ENCODE results near the gene ORMDL3. TPM values are rescaled to one million over a fixed set of nuclear protein-coding genes. Genes with fewer than 3 reads are reported as not detected.
"Not testable (repeated sequence)": the region's sequence is repeated elsewhere in the genome, so short reads cannot be mapped to it uniquely, and the experiment has no call there.

ORMDL3 gene
- total and polyA plus RNA-seq, 8 donors, result 36.4 to 78.1 (median 57.8) TPM

GRCh38 chr17:39904990-39905288, 22.5 kb downstream of the ORMDL3 start:
- no peaks in the 10 kb centered on the region for H3K9me3 ChIP-seq
- H3K4me3 ChIP-seq, result no peak overlapping the region
- no peak for TF ChIP-seq CTCF (IDR thresholded peaks at IDR 0.05)
- WGBS, 2 donors, result 74 to 79% methylated on average over 3 of the region's 3 CpGs
- FAIRE-seq, result no peak
- H3K4me1 ChIP-seq, result no peaks in the 10 kb centered on the region
- DNase-seq, result no peak
- H3K36me3 ChIP-seq, result no peaks in the 10 kb centered on the region
- no peak overlapping the region for H3K27ac ChIP-seq
- intact Hi-C loops (cut with DNase I), result no loop called here
- H3K27me3 ChIP-seq, result no peaks in the 10 kb centered on the region
- ATAC-seq, result no peak

- Histone ChIP-seq H3K9me3 (no peaks in the 10 kb centered on the region), H3K4me1 (no peaks in the 10 kb centered on the region), H3K36me3 (no peaks in the 10 kb centered on the region), H3K27me3 (no peaks in the 10 kb centered on the region), H3K27ac (no peak overlapping the region), H3K4me3 (no peak overlapping the region)
- intact Hi-C loops (cut with DNase I), result no loop called here
- WGBS, 2 donors, result 96 to 100% methylated on average over 4 of the region's 4 CpGs
- ATAC-seq, result no peak
- FAIRE-seq, result no peak
- TF ChIP-seq CTCF (IDR thresholded peaks at IDR 0.05), result no peak
- DNase-seq, result no peak
Observed at GRCh38 chr17:39903158-39903884, 24.1 kb downstream of the ORMDL3 start.

- H3K27me3 ChIP-seq; DNase-seq; intact Hi-C loops (cut with DNase I); H3K27ac ChIP-seq; FAIRE-seq; H3K36me3 ChIP-seq; H3K4me1 ChIP-seq; H3K4me3 ChIP-seq; ATAC-seq; H3K9me3 ChIP-seq: not testable (repeated sequence)
- WGBS, 2 donors, result 90% methylated on average over 2 of the region's 2 CpGs
Observed at GRCh38 chr17:39902027-39902426, 25.4 kb downstream of the ORMDL3 start.

- H3K4me1 ChIP-seq, result no peaks in the 10 kb centered on the region
- intact Hi-C loops (cut with DNase I), result no loop called here
- H3K9me3 ChIP-seq, result no peaks in the 10 kb centered on the region
Observed at GRCh38 chr17:39899215-39899614, 28.2 kb downstream of the ORMDL3 start.

GRCh38 chr17:39898088-39898487, 29.3 kb downstream of the ORMDL3 start:
- DNase-seq, result no peak
- Histone ChIP-seq H3K27ac (no peak overlapping the region), H3K27me3 (no peaks in the 10 kb centered on the region), H3K9me3 (no peaks in the 10 kb centered on the region), H3K4me1 (no peaks in the 10 kb centered on the region), H3K36me3 (no peaks in the 10 kb centered on the region), H3K4me3 (no peak overlapping the region)
- FAIRE-seq, result no peak
- 93 to 94% methylated on average over 4 of the region's 4 CpGs for WGBS, 2 donors
- ATAC-seq, result no peak
- no peak for TF ChIP-seq CTCF (IDR thresholded peaks at IDR 0.05)
- intact Hi-C loops (cut with DNase I), result no loop called here

More at GRCh38 chr17:39899215-39899614, 28.2 kb downstream of the ORMDL3 start:
- Histone ChIP-seq H3K36me3 (no peaks in the 10 kb centered on the region), H3K4me3 (no peak overlapping the region), H3K27ac (no peak overlapping the region), H3K27me3 (no peaks in the 10 kb centered on the region)
- ATAC-seq (no peak), FAIRE-seq (no peak), DNase-seq (no peak)
- no peak for TF ChIP-seq CTCF (IDR thresholded peaks at IDR 0.05)

All from pancreas (tissue), 10 donors.